GM21825 (cell line): ENCODE results near the gene RBM47.
"Not testable (repeated sequence)": the region's sequence is repeated elsewhere in the genome, so short reads cannot be mapped to it uniquely, and the experiment has no call there.

Source experiments
- ATAC-seq: cut with Tn5 transposase; IDR thresholded peaks from one replicate; pipeline ENCODE4 v1.9.1; 2021; ENCODE audit warnings: mild to moderate bottlenecking, moderate library complexity; ENCODE audit not compliant: unreplicated experiment

RBM47 gene

DNA sequence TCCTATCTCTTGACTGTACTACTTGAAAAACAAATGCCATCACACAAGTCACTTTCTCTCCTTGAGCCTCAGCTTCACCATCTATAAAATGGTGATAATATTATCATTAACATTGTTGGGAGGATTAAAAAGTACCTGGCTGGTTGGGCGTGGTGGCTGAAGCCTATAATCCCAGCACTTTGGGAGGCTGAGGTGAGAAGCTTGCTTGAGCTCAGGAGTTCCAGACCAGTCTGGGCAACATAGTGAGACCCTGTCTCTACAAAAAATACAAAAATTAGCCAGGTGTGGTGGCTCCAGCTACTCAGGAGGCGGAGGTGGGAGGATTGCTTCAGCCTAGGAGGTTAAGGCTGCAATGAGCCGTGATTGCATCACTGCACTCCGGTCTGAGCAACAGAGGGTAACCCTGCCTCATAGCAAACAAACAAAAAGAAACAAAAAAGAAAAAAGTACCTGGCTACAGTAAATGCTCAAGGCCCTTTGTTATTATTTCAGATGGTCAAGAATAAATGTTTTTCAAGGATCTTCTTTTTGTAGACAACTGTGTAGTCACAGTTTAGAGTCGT is 174.2 kb downstream of the RBM47 start:
- no peak for ATAC-seq

DNA sequence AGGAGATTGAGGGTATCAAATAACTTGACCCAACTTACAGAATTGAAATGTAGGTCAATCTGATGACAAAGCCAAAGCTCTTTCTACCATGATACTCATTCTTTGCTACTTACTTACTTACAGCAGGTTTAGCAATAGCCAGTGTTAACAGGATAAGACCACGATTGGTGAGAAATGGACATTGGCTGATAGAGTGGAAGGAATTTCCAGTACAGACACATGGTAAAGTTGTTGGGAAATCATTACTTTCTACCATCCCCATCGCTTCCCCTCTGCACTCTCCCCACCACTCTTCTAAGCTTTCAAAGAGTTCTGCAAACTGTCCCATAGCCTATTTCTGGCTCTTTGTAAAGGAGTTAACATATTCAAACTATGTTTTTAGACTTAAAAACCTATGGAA is 174.8 kb downstream of the RBM47 start:
- no peak for ATAC-seq

DNA sequence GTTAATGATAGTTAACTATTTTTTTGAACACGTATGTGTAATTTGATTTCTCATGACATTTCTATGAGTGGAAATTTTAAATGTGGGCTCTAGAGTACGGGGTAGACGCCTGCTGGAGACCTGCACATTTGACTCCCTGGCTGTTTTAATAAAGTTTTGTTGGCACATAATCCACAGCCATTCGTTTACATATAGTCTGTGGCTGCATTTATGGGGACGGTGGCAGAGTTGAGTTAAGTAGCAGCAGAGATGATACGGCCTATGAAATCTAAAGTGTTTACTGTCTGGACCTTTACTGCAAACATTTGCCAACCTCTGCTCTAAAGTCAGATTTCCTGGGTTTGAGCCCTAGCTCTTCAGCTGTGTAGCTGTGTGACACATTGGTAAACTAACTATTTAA is 175.8 kb downstream of the RBM47 start:
- ATAC-seq = no peak

DNA sequence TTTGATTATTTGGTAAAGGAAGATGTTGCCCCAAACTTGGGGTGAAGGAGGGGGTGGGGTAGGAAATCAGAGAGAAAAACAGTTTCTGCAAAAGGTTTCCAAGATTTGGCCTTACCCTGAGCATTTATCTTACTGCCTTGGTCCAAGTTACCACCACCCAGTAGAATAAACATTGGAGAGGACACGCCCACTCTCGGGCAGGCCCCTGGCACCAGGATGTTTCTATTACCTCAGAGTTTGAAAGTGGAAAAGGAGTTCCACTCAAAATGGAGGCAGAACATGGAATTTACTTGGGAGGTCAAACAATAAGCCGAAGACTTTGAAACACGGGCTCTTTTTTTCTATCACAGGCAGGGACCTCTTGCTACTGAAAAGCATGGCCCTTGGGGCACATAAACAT is 180.8 kb downstream of the RBM47 start:
- no peak for ATAC-seq

DNA sequence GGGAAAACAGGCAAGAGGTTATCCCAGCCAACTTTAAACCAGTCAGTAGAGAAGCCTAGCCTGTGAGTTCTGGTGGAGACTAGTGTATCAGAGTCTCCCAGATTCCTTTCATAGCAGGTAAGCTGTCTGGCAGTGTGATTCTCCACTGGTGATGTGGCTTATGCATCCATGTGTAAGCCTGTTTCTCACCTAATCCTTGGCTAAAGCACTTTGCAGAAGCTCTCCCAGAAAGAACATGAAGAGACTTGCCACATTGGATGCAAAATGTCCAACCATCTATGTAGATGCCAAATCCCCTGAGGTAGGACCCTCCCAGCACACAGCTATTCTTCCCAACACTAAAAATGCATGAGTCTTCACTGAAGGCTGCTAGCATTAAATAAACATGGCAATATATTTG is 182.8 kb downstream of the RBM47 start:
- no peak for ATAC-seq

DNA sequence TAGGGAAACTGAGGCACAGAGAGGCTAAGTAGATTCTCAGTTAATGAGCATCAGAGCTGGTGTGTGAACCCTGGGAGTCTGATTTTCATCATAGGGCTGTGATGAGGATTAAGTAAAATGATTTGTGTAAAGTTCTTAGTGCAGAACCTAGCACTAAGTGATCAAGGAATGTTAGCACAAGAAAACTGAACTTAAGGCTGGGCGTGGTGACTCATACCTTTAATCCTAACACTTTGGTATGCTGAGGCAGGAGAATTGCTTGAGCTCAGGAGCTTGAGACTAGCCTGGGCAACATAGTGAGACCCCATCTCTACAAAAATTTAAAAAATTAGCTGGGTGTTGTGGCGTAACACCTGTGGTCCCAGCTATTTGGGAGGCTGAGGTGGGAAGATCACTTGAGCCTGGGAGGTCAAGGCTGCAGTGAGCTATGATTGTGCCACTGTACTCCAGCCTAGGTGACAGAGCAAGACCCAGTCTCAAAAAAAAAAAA is 183.4 kb downstream of the RBM47 start:
- not testable (repeated sequence) for ATAC-seq

DNA sequence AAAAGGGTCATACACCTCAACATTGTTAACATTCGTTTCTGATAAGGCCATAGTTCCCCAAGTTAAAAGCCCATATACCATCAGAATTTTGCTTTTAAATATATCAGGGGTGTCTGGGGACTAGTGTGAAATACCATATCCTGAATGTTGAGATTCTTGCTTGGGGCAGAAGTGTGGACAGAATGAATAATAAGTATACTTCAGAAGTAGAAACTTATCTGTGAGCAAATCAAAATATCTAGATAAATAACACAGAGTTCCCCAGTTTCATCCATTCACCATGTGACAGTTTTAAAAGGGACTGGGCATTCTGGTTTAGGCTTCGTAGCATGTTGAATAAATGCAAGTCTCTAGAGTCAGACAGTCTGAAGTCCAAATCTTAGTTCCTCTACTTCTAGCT is 184.0 kb downstream of the RBM47 start:
- ATAC-seq = no peak

DNA sequence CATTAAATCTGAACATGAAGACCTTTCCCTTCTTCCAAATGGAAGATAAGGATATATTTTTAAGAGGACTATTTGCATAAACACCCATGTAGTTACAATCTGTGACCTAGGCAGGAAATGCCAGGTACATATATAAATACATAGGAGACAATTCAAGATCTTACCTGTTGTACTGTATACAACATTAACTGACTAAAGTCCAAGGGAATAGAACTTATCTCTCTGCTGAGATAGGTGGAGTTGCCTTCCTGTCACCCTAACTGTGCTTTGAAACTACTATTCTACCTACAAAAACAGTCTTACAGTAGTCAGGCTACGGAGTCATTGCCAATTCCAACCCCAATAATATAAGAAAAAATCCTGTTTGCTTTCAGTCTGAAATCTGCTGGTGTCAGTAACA is 188.2 kb downstream of the RBM47 start:
- ATAC-seq = no peak

DNA sequence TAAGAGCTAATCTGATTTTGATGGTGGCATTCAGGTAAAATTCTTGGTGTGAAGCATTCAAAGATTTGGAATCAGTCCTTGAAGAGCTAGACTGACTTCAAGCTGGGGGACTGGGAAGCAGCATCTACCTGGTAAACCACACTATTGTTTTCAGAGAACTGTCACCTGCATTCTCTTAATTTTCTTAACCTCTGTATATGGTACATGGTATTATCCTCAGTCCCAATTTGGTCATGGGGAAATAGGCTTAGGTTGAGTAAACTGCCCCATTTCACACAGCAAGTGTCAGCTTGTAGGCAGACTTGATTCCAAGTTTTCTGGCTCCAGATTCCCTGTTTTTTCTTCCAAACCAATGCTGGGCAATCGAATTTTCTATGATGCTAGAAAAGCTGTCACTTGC is 190.1 kb downstream of the RBM47 start:
- no peak for ATAC-seq

DNA sequence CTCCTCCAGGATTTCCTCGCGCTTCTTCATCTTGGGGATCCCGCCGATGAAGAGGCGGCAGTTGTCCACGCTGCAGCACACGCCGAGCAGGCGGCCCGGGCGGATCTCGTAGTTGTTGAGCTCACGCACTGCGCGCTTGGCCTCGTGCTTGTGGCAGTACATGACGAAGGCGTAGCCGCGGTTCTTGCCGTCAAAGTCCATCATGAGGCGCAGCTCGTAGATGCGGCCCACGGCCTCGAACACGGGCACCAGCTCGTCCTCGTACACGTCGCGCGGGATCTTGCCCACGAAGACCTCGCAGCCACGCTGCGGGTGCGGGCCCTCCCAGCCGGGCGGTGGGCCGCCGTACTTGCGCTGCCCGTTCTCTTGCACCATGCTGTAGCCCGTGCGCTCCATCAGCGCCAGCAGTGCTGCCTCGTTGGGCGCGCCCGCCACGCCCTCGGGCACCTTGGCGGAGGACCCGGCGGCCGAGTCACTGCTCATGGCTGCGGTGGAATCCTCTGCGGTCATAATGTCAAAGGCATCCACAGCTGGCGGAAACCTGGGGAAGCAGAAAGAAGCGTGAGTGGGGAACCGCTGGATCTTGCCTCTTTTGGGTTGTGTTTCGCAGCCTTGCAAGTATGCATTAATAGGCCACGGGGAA is 191.2 kb downstream of the RBM47 start:
- ATAC-seq = no peak

DNA sequence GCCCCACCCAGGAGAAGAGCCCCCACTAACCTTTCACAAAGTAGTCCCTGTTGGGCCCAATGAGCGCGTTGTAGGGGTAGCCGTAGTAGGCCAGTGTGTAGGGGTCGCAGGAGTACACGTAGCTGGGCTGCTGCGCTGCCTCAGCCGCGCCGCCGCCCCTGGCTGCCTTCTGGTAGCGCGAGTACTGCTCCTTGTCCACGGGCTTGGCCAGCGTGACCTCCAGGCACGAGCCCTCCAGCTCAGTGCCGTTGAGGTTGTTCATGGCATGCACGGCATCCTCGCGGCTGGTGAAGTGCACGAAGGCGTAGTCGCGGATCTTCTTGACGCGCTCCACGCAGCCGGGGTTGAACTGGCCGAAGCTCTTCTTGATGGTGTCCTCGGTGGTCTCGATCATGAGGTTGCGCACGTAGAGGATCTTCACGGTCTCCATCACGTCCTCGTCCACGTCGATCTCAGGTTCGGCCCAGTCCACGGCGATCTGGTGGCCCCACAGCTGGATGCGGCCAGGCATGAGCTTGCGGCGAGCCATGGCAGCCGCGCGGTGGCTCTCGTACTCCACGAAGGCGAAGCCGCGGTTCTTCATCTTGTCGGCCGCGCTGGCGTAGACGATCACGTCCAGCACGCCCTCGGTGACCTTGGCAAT is 191.8 kb downstream of the RBM47 start:
- ATAC-seq = no peak

DNA sequence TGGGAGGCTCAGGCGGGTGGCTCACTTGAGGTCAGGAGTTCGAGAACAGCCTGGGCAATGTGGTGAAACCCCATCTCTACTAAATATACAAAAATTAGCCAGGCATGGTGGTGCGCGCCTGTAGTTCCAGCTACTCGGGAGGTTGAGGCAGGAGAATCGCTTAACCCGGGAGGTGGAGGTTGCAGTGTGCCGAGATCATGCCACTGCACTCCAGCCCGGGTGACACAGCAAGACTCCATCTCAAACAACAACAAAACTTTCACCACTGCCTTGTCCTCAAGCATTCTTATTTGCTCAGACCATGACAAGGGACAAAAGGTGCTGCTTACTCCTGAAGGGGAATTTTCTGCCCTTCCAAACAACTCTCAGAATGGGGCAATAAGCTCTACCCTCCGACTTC is 194.4 kb downstream of the RBM47 start:
- ATAC-seq = not testable (repeated sequence)

DNA sequence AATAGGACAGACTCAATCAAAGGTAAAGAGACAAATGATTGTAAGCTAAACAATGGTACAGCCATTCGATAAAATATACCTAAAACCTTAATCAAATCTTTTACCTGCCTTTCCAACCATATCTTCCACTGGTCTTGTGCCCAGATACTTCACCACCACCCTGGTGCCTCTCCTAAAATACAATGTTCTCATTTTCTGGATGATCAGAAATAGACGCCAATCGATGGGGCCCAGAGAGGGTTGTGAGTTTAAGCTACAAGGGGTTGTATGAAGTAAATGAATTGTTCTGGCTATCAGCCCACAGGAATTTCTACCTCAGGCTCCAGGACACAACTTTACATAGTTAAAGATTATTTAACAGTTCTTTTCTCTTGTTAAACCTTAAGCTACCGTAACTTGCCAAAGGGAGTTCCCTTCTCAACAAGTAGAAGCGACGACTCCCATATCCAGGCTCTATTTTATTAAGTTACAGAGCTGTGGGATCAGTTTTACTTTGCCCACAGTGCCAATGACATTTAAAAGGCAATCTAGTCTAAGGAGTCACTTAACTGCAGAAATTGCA is 195.5 kb downstream of the RBM47 start:
- ATAC-seq = no peak

DNA sequence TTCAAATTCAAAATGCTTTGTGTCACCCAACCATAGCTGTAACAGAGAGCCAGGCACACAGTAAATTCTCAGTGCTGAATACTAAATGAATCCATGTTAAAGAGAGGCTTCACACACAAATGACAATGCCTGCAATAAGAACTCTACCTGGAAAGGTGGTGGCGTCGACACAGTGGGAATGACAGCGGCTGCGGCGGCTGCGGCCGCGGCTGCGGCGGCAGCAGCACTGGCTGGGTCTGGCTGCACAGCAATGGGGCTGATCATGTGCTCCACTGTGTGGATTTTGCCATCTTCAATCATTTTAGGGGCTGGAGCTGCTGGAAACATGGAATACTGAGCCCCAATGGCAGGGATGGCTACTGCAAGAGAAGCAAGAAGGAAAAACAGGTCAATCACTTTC is 197.2 kb downstream of the RBM47 start:
- no peak for ATAC-seq

DNA sequence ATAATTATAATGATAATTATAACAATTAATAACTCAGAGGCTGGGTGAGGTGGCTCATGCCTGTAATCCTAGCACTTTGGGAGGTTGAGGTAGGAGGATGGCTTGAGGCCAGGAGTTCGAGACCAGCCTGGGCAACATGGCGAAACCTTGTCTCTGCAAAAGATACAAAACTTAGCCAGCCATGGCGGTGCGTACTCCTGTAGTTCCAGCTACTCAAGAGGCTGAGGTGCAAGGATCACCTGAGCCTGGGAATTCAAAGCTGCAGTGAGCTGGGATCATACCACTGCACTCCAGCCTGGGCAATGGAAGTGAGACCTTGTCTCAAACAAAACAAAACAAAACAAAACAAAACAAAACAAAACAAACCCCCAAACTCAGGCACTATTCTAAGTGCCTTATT is 201.8 kb downstream of the RBM47 start:
- not testable (repeated sequence) for ATAC-seq

DNA sequence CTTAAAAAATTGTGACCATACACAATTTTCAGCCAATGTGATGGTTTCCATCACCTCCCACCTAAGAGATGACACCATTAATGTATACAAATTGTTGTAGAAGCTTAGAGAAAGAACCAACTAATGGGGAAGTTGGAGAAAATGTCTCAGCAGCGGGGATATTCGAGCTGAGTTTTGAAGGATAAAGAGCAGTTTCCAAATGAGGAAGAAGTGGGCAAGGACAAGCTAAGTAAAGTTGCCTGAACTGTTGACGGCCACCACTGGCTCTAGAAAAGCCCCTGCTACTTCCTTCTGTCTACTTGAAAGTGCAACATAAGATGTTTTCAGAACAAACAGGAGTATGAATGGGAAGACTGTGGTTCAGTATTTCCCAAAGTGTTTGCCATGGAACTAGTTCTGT is 202.5 kb downstream of the RBM47 start:
- no peak for ATAC-seq

DNA sequence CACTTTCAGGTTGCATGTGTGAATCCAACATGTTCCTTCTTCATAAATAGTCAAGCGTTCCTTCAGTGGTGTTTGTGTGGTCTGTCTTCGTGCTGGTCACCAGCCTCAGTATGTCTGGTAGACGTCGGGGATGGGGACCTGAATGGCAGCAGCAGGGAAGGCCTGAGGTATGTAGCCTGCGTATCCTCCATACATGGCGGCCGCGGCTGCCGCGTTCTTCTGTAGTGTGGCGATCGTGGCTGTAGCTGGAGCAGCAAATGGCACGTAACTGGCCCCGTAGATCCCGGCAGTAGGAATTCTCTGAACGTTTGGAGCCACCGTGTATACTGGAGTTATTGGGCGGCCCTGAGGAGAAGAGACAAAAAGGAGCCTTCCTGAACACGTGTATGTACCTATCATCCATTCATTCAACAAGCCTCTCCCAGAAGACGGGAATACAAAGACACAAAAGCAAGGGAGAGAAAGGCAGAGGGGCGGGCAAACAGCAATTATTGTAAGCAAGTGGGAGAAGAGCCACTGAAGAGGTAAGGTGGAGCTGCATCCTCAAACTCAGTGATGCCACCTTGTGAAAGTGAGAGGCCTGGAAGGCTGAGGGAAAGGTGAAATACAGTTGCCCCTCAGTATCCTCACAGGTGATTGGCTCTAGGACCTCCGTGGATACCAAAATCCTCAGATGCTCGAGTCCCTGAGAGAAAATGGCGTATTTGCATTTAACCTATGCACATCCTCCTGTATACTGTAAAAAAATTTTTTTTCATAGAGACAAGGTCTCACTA is 203.7 kb downstream of the RBM47 start:
- ATAC-seq = no peak

DNA sequence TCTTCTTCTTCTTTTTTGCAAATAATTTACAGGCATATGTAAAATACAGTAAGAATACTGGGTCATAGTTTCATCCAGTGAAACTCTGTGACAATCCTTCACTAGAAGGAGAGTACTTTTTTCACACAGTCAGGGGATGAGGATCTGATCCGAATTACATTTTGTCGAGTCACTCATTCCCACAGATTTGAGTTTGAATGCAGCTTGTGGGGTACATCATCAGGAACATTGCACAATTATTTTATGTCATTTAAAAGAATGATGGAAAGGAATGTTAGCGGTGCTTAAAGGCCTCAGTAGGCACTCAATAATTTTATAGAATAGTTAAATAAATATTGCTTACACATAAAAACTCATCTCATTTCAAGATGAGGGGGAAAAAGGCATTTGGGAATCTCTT is 205.9 kb downstream of the RBM47 start:
- no peak for ATAC-seq

DNA sequence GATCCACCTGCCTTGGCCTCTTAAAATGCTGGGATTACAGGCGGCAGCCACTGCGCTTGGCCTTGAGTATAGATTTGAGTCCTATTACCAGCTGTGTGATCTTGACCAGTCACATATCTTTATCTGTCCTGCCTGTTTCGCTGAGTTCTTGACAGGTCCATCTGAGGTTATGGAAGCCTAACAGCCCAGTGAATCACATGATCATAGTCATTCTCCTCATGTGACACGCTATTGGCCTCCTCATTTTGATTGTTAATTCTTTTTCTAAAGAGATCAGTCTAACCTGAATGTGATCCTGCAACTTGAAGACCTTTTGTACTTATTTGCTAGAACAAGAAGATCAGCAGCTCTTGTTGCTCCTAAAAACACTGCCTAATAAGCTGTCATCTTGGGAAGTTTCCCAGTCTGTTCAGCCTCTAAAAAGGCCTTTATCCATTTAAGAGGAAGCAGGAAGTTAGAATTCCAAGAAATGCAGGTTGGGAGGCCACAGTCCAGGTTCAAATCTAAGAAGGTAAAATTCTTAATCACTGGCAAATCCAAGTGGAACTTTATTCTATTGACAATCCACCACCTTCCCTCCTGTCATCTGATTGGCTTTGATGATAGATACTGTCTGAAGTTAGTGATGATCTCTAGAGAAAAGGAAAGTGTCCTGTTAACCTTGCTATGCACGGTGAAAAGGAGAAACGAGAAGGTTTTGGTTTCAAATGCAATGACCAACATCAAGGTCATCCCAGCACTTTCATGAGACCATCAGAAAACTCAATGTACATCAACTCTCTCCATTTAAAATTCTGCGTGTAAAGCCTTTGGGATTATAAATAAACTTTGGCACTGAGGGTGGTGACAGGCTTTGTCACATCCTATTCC is 207.6 kb downstream of the RBM47 start:
- no peak for ATAC-seq

DNA sequence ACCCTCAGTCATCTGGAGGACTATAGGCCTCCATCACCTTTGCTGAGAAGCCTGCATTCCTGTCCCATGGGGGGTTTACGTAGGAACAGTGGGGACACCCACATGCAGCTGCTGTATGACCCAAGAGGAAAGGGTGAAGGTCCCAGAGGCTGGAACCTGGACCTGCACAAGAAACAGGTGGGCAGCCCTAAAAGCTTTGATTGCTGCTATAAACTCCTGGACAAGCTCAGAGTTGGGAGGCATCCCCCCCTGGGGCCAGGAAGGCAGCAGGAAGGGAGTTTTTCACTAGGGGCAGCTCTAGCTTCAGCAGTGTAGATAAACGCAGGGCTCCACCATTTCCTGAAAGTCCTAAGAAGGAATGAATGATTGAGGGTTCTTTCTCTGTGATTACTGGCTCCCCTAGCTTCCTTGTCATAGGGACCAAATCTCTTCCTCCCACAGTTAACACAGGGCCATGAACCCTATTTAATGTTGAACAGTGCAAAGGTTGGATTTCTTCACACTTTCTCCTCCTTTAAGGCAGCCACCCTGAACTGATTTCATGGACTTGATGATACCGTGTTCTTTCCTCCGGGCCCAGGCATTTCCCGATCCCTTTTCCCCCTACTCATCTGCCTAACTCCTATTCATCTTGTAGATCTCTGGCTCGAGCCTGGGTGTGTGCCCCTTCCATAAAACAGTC is 210.3 kb downstream of the RBM47 start:
- ATAC-seq = no peak
